PFSK-1 (cell line): Measurements from ENCODE around the gene HS2ST1.

ENCODE experiments used
- FOXP2 ChIP-seq: optimal IDR thresholded peaks from 2 replicates; pipeline ENCODE3; 2011; ENCODE audit warnings: borderline replicate concordance, control low read depth, inconsistent platforms; ENCODE audit not compliant: insufficient read depth; ENCODE audit errors: extremely low read length, extremely low read depth
- POLR2AphosphoS5 ChIP-seq: IDR thresholded peaks from 2 replicates; pipeline ENCODE4 v1.6.1; 2012; ENCODE audit warnings: low read depth, mild to moderate bottlenecking, control low read depth, low read length, moderate library complexity
- SIN3A ChIP-seq: IDR thresholded peaks from 2 replicates; pipeline ENCODE4 v1.6.1; 2012; ENCODE audit warnings: mild to moderate bottlenecking, low read length, moderate library complexity, borderline replicate concordance; ENCODE audit not compliant: insufficient read depth
- TAF1 ChIP-seq: IDR thresholded peaks from 2 replicates; pipeline ENCODE4 v1.6.1; 2012; ENCODE audit warnings: low read length, control low read depth, borderline replicate concordance; ENCODE audit not compliant: insufficient read depth
- TF ChIP-seq, protein P1 (sequence below), 2 experiments: IDR thresholded peaks; 2 replicates each; pipeline versions ENCODE4 v1.6.1 to v1.8.0; 2011 to 2012; ENCODE audit warnings: low read depth in 2 of 2, low read length in 2 of 2, control low read depth in 1 of 2, inconsistent platforms in 1 of 2, mild to moderate bottlenecking in 1 of 2, moderate library complexity in 1 of 2; ENCODE audit not compliant: insufficient read depth in 1 of 2

GRCh38 chr1:87089070-87089736 lies 174.8 kb downstream of the HS2ST1 start:
- TF ChIP-seq FOXP2 = no peak
- TF ChIP-seq, protein P1, sequence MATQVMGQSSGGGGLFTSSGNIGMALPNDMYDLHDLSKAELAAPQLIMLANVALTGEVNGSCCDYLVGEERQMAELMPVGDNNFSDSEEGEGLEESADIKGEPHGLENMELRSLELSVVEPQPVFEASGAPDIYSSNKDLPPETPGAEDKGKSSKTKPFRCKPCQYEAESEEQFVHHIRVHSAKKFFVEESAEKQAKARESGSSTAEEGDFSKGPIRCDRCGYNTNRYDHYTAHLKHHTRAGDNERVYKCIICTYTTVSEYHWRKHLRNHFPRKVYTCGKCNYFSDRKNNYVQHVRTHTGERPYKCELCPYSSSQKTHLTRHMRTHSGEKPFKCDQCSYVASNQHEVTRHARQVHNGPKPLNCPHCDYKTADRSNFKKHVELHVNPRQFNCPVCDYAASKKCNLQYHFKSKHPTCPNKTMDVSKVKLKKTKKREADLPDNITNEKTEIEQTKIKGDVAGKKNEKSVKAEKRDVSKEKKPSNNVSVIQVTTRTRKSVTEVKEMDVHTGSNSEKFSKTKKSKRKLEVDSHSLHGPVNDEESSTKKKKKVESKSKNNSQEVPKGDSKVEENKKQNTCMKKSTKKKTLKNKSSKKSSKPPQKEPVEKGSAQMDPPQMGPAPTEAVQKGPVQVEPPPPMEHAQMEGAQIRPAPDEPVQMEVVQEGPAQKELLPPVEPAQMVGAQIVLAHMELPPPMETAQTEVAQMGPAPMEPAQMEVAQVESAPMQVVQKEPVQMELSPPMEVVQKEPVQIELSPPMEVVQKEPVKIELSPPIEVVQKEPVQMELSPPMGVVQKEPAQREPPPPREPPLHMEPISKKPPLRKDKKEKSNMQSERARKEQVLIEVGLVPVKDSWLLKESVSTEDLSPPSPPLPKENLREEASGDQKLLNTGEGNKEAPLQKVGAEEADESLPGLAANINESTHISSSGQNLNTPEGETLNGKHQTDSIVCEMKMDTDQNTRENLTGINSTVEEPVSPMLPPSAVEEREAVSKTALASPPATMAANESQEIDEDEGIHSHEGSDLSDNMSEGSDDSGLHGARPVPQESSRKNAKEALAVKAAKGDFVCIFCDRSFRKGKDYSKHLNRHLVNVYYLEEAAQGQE (IDR thresholded peaks at IDR 0.05; ENCODE audit: insufficient read depth in 1 of 2, low read depth in 2 of 2, low read length in 2 of 2) = no peak
- TF ChIP-seq SIN3A = no peak
- TF ChIP-seq TAF1 = no peak
- no peak for TF ChIP-seq POLR2AphosphoS5
